Psoas muscle (tissue), 8 donors: ENCODE results near the gene BCDIN3D. TPM values are rescaled to one million over a fixed set of nuclear protein-coding genes. Genes with fewer than 3 reads are reported as not detected.

ENCODE experiments used
- ATAC-seq, 4 donors: fragments of 200-7000 bp; cut with Tn5 transposase; one replicate each; pipeline ENCODE4 v1.9.1; 2020; ENCODE audit warnings: moderate library complexity in 3 of 4, mild to moderate bottlenecking in 2 of 4
- DNase-seq, 2 donors: peaks; one replicate each; pipeline ENCODE4 v3.0.0-alpha.2; 2020
- H3K27ac ChIP-seq: fragments of 200-600 bp; one replicate; pipeline ENCODE4 v1.8.0; 2022
- H3K27me3 ChIP-seq, 3 donors: fragments of 200-600 bp in 1 of 3; one replicate each; pipeline versions ENCODE4 v1.6.1 to v1.8.0; 2013 to 2022; ENCODE audit warnings: low read length in 2 of 3, mild to moderate bottlenecking in 2 of 3, moderate library complexity in 1 of 3; ENCODE audit not compliant: insufficient read depth in 3 of 3
- H3K36me3 ChIP-seq, 2 donors: fragments of 200-600 bp in 1 of 2; one replicate each; pipeline versions ENCODE4 v1.6.1 to v1.8.0; 2013 to 2022; ENCODE audit warnings: low read depth in 1 of 2, mild to moderate bottlenecking in 1 of 2, moderate library complexity in 1 of 2; ENCODE audit not compliant: insufficient read depth in 1 of 2
- H3K4me1 ChIP-seq: fragments of 200-600 bp; one replicate; pipeline ENCODE4 v1.8.0; 2022
- H3K4me3 ChIP-seq: fragments of 200-600 bp; one replicate; pipeline ENCODE4 v1.8.0; 2022; ENCODE audit warnings: mild to moderate bottlenecking
- H3K9me3 ChIP-seq: fragments of 200-600 bp; one replicate; pipeline ENCODE4 v1.8.0; 2022
- WGBS, 3 donors: extraction: QIAGEN DNeasy Blood & Tissue Kit; methylation state at CpG; one replicate each; pipeline versions ENCODE4 v1.1.6 to v1.1.7; 2013; 5-methylcytosine and 5-hydroxymethylcytosine counted together
- intact Hi-C, 2 donors: fragments of 100-400 bp; cut with DNase I; formaldehyde crosslinking; loops; one replicate each; pipeline versions ENCODE4 v1.11.0 to v1.14.2; 2022
- polyA plus RNA-seq, 3 donors: library from polyadenylated mRNA; stranded (reverse); fragments of 200-250 nt; gene quantifications; one replicate each; pipeline ENCODE4 v1.2.3, GENCODE V29; 2013
- total RNA-seq, 4 donors: library from RNA; stranded (reverse); fragmentation: NEBNext Ultra II Directional in 2 of 4; extraction: Animal tissue kit (Norgen Biotek cat#: 25700) in 2 of 4; gene quantifications; one replicate each; pipeline versions ENCODE4 v1.2.1 to v1.2.4, GENCODE V29; 2021 to 2023
- TF ChIP-seq, protein P1 (sequence below): fragments of 200-600 bp; IDR thresholded peaks from one replicate; pipeline ENCODE4 v1.8.0; 2022; ENCODE audit warnings: antibody characterized with exemption
- donor health status: healthy with polysubstance abuse.
- donor health status: DM: no; HTN: no; CAD: no; lungs with moderate emphysema.
- donor health status: Bipolar disorder and iron deficiency.
- donor health status: healthy.
- donor health status: DM: yes; HTN: yes; CAD: no.
- donor health status: DM: no; HTN: no; CAD: no.
- donor health status: DM: no; HTN: no; CAD: no.
- donor health status: DM: yes; HTN: yes; CAD: no.

Gene BCDIN3D
- total and polyA plus RNA-seq, 7 donors, result 1.6 to 9.0 (median 3.1) TPM

DNA sequence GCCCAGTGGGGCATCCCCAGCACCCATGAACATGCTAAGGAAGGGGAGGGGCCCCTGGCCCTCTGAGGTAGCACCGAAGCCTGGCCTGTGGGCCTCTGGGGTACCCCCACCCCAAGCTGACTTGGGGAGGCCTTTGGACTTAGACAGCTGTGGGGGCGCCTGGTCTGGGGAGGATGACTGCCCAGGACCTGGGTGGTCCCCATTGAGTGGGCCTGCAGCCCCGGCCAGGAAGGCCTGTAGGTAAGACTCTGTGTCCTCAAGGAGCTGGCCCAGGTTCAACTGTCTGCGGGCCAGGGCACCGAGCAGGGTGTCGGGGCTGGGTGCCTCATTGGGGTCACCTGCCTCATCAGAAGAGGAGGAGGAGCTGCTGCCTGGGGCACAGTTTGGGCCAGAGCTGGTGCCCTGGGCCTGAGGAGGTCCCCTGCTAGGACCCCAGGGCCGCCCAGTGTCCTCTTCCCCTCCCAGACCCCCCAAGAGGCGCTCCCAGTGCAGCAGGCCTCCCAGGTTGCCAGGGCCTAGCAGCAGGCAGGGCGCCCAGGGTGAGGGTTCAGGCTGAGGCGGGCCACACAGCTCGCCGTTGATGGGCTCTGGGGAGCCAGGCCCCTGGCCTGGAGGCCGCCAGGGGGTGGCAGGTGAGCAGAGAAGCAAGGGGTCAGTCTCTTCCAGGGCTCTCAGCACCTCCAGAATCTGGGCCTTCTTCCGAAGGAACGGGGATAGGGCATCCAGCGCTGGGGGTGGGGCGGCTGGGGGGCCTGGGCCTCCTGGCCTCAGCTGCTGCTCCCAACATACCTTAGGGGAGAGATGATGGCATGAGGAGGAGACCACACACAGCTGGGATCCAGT, 46.1 kb downstream of the BCDIN3D start:
- Histone ChIP-seq H3K27me3 (no peaks in the 10 kb centered on the region), H3K9me3 (no peaks in the 10 kb centered on the region), H3K36me3 (peaks cover 6 to 69% of the 10 kb centered on the region in 2 donors), H3K4me3 (no peak overlapping the region), H3K4me1 (peaks cover 14% of the 10 kb centered on the region), H3K27ac (no peak overlapping the region)
- TF ChIP-seq, protein P1, sequence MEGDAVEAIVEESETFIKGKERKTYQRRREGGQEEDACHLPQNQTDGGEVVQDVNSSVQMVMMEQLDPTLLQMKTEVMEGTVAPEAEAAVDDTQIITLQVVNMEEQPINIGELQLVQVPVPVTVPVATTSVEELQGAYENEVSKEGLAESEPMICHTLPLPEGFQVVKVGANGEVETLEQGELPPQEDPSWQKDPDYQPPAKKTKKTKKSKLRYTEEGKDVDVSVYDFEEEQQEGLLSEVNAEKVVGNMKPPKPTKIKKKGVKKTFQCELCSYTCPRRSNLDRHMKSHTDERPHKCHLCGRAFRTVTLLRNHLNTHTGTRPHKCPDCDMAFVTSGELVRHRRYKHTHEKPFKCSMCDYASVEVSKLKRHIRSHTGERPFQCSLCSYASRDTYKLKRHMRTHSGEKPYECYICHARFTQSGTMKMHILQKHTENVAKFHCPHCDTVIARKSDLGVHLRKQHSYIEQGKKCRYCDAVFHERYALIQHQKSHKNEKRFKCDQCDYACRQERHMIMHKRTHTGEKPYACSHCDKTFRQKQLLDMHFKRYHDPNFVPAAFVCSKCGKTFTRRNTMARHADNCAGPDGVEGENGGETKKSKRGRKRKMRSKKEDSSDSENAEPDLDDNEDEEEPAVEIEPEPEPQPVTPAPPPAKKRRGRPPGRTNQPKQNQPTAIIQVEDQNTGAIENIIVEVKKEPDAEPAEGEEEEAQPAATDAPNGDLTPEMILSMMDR, result no peak
- intact Hi-C loops, result no loop called here
- ATAC-seq (no peak), DNase-seq (no peak)
- WGBS, 3 donors, result 66 to 77% (median 74%) methylated on average over 16 to 17 of the region's 17 CpGs

GRCh38 chr12:49796155-49796554, 46.8 kb downstream of the BCDIN3D start:
- WGBS, 3 donors, result 91 to 93% (median 92%) methylated on average over 11 to 12 of the region's 12 CpGs
- H3K4me3 ChIP-seq, result no peak overlapping the region
- peaks cover 6 to 72% of the 10 kb centered on the region in 2 donors for H3K36me3 ChIP-seq
- intact Hi-C loops, result no loop called here
- no peaks in the 10 kb centered on the region for H3K27me3 ChIP-seq
- H3K4me1 ChIP-seq, result peaks cover 13% of the 10 kb centered on the region
- ATAC-seq (no peak), DNase-seq (no peak)
- H3K27ac ChIP-seq, result no peak overlapping the region
- no peaks in the 10 kb centered on the region for H3K9me3 ChIP-seq
- TF ChIP-seq, protein P1, result no peak

- intact Hi-C loops, result no loop called here
- DNase-seq (no peak), ATAC-seq (no peak)
- Histone ChIP-seq H3K36me3 (peaks cover 6 to 72% of the 10 kb centered on the region in 2 donors), H3K27me3 (no peaks in the 10 kb centered on the region), H3K27ac (no peak overlapping the region), H3K9me3 (no peaks in the 10 kb centered on the region), H3K4me3 (no peak overlapping the region), H3K4me1 (peaks cover 8% of the 10 kb centered on the region)
- WGBS, 3 donors, result 83 to 96% (median 90%) methylated on average over 11 to 12 of the region's 12 CpGs
- TF ChIP-seq, protein P1, result no peak
These were observed 47.2 kb downstream of the BCDIN3D start for GRCh38 chr12:49795654-49796105.

DNA sequence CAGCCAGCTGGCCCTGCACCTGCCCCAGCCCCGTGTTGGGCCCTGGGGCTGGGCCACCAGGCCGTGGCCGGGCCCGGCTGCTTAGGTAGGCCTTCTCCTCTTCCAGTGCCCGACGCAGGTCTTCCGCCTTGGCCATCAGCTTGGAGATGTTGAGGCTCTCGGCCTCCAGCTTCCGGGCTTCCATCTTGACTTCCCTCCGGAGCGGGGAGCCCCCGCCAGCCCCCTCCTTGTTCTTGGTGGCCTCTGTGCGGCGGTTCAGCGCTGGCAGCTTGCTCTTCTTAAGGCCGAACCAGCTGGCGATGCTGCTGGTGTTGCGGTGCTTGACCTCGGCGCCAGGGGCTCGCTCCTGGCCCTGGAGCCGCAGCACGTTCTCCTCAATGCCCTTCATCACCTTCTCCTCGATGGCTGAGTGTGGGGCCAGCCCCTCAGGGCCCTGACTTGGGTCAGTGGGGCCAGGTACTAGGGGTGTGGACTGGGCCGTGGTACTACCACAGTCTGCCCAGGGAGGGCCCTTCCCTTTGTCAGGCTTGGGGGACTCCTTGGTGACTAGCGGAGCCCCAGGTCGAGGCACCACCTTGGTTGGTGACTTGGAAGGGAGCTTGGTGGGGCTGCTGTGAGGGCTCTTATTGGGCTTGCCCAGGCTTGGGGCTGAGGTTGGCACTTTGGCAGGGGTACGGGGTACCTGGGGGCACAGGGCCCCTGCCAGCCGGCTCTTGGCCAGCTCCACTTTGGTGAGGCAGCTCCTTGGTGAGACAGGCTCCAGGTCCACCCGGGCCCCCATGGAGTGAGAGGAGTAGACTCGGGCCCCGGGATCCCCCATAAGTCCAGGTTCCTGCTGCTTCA, 47.9 kb downstream of the BCDIN3D start:
- intact Hi-C loops, result no loop called here
- peak in 1 of 2 donors; percentile 51 for DNase-seq
- no peak for ATAC-seq
- H3K27me3 ChIP-seq, result no peaks in the 10 kb centered on the region
- H3K4me3 ChIP-seq, result no peak overlapping the region
- peaks cover 2% of the 10 kb centered on the region for H3K4me1 ChIP-seq
- H3K27ac ChIP-seq, result no peak overlapping the region
- no peaks in the 10 kb centered on the region for H3K9me3 ChIP-seq
- H3K36me3 ChIP-seq, result peaks cover 6 to 77% of the 10 kb centered on the region in 2 donors
- WGBS, 3 donors, result 88 to 91% (median 89%) methylated on average over 31 to 32 of the region's 32 CpGs
- TF ChIP-seq, protein P1, result no peak
